Stimulated activated CD4-positive, alpha-beta T cell treated with anti-CD3 and anti-CD28 coated beads, TNF-alpha, amount 100 ng/mL, for 24 hours (primary cell): ENCODE results near the gene UBE4A.

ENCODE experiments used
- DNase-seq, 3 experiments: peaks; one replicate each; pipeline ENCODE4 v3.0.0-alpha.2; 2020; ENCODE audit warnings: low read depth in 3 of 3

The UBE4A gene

GRCh38 chr11:118359295-118359958 lies at the start of gene UBE4A:
UBE4A (plus strand) TSS chr11:118359600; CDS start chr11:118365081, 5,481 bp downstream.
- peak; percentile 97 to 99 (median 98) for DNase-seq

GRCh38 chr11:118310271-118310670 lies 49.1 kb upstream of the UBE4A start:
- DNase-seq: no peak

- no peak for DNase-seq
Observed at GRCh38 chr11:118310781-118311485, 48.5 kb upstream of the UBE4A start.

GRCh38 chr11:118311518-118311917 lies 47.9 kb upstream of the UBE4A start:
- DNase-seq: no peak

- no peak for DNase-seq
Observed at GRCh38 chr11:118312328-118312727, 47.1 kb upstream of the UBE4A start.

GRCh38 chr11:118313242-118313641 lies 46.2 kb upstream of the UBE4A start:
- DNase-seq: no peak

GRCh38 chr11:118314988-118315411 lies 44.4 kb upstream of the UBE4A start:
- DNase-seq: no peak

GRCh38 chr11:118318124-118318523 lies 41.3 kb upstream of the UBE4A start:
- DNase-seq: no peak

GRCh38 chr11:118318581-118319336 lies 40.6 kb upstream of the UBE4A start:
- DNase-seq: no peak

- no peak for DNase-seq
Observed at GRCh38 chr11:118319337-118319707, 40.1 kb upstream of the UBE4A start.

- DNase-seq: no peak
Observed at GRCh38 chr11:118320515-118320914, 38.9 kb upstream of the UBE4A start.

- DNase-seq: no peak
Observed at GRCh38 chr11:118321386-118322082, 37.9 kb upstream of the UBE4A start.

- DNase-seq: no peak
Observed at GRCh38 chr11:118322721-118323120, 36.7 kb upstream of the UBE4A start.

- DNase-seq: no peak
Observed at GRCh38 chr11:118325283-118325682, 34.1 kb upstream of the UBE4A start.

GRCh38 chr11:118328745-118329144 lies 30.7 kb upstream of the UBE4A start:
- no peak for DNase-seq

GRCh38 chr11:118334745-118335144 lies 24.7 kb upstream of the UBE4A start:
- no peak for DNase-seq

- peak; percentile 75 to 84 (median 84) for DNase-seq
Observed at GRCh38 chr11:118338637-118339061, 20.8 kb upstream of the UBE4A start.

- no peak for DNase-seq
Observed at GRCh38 chr11:118339281-118339961, 20.0 kb upstream of the UBE4A start.

- DNase-seq: no peak
Observed at GRCh38 chr11:118340449-118340848, 19.0 kb upstream of the UBE4A start.

- no peak for DNase-seq
Observed at GRCh38 chr11:118341261-118341660, 18.1 kb upstream of the UBE4A start.

- DNase-seq: no peak
Observed at GRCh38 chr11:118341815-118342489, 17.4 kb upstream of the UBE4A start.
